Brain pericyte (primary cell): ENCODE results near the gene NHS.

ENCODE experiments used
- DNase-seq: peaks from one replicate; pipeline ENCODE4 v3.0.0-alpha.2; 2012; ENCODE audit warnings: low read depth, low spot score

NHS gene

DNA sequence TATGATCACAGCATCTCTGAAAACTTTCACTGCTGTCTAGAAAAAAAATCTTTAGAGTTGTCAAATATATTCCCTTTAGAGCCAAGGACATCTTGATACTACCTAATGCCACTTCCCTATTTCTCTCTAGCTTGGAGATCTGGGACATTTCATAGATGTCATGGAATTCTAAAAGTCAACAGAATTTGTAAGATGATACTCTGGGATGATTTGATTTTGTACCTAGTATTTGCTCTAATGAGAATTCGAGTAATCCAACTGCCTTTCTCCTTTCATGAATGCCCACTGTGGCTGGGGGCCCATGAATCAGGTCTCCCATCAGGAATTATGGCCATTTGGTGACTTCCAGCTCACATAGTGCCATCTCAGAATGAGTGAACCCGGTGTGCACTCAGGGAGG, 73.2 kb downstream of the NHS start:
- DNase-seq: no peak

DNA sequence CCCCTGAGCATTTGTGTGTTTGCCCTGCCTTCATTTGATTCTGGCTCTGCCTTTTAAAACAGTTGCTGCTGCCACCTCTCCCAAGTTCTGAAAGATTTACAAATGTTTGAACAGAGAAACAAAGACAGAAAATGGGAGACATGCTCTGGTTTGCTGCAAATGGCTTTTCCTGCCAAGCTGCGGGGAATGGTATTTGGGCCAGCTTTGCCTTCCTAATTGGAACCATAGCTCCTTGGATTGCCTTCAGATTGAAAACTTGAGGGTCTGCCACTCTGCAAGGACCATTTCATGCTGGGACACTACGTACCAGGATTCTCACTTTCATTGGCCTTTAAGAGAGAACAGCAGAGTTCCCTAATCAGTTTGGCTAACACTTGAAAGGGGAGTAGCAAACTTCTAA, 74.9 kb downstream of the NHS start:
- no peak for DNase-seq

DNA sequence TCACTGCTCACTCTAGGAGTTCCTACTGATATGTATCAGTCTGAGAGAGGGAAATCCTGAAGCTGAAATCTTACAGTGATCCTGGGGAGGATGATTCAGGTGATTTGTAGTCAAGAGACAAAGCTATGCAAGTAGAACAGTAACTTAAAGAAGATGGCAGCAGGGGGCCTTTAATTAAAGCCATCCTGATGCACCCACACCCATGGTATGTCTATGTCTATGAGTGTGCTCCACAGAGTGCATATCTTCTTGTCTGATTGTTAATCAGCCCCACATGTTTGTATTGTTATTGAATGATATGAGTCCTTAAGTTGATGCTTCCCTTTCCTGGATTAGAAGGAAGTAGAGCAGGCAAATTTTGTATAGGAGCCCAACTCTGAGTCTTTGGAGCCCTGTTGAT, 78.8 kb downstream of the NHS start:
- DNase-seq: no peak

DNA sequence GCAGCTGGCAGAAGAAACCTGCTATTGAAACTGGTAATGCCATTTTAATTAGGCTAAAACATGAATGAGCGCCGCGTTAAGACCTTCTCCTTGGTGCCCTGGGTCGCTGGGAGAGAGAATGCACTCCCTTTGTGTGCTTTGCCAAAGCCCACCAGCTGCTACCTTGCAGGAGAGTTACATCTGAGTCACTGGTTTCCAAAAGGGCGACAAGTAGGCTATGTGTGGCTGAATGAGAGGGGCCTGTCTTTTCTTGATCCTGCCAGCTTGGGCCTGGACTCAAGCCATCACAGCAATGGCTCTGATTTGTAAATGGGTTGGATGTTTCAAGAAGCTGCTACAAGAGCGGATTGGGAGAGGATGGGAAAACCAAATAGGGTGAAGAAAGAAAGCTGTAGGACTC, 81.5 kb downstream of the NHS start:
- DNase-seq: no peak

DNA sequence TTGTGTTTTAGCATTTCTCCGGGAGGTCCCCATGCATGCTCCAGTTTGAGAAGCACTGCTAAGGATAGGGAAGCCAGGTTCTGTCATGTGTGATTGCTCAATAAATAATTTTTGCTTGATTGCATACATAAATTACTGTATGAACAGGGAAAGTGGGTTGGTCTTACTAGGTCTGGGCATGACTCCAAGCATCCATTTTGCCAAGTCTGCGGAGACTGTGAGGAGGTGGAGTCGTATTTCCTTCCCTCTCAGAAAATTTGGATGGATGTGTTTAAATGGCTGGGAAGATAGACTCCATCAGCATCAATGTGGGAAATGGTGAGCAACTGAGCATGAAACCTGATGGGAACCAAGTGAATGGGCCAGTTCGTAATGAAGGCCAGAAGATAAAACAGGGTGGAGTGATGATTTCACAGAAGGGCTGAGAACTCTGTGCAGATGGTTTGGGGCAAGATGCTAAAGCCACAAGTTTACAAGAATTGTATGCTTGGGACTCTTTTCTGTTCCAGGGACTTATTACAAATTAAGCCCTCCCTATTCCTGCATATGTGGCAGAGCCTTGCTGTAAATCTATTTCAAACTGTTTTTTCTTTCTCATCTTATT, 84.1 kb downstream of the NHS start:
- DNase-seq: no peak

DNA sequence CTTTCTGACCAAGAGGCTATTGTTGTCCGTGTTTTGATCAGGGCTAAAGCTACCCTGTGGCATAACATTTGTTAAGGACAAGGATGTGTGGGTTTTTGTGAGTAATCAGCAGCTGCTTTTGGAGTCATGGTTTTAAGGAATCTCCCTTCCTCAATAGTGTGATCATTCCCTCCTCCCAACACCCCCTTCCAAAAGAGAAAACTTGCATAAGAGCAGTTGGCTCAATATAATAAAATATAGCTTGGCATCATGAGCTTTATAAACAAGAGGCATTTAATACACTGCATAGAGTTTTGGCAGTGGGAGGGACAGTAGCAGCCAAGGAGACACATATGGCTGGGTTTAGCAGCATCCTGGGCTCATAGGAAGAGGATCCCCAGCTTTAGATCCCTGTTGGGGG, 84.7 kb downstream of the NHS start:
- DNase-seq: no peak

DNA sequence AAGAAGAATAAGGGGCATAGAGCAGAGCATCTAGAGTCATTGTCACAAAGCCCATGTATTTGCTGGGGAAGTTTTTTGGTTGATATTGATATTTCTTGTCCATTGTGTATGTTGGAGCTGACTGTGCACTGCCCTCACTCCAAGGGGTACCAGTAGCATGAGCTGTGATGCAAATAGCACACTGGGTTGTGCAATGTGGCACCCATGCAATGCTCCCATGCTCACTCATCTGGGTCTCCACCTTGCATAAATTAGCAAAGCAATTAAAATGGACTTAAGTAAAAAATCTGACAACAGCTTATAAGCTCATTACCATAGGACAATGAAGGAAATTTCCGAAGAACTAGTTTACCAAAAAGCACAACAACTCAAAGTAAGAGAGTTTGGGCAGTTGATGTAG, 87.9 kb downstream of the NHS start:
- no peak for DNase-seq

DNA sequence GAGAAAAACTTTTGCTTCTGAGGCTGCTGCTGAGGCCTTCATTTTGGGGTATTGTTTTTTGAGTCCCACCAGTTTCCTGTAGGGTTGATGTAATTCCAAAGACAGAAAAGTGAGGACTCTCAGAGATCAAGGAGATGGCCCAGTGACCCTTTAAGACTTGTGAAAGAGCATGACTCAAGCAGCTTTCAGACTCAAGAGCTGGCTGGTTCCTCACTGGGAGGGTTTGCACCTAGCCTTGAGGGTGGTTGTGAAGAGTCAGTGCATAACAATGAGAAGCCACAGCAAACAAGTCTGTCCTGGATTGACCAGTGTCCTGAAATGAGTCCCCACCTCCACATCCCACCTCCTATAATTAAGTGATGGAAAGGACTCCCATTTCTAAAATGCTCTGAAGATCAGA, 89.2 kb downstream of the NHS start:
- DNase-seq: no peak

DNA sequence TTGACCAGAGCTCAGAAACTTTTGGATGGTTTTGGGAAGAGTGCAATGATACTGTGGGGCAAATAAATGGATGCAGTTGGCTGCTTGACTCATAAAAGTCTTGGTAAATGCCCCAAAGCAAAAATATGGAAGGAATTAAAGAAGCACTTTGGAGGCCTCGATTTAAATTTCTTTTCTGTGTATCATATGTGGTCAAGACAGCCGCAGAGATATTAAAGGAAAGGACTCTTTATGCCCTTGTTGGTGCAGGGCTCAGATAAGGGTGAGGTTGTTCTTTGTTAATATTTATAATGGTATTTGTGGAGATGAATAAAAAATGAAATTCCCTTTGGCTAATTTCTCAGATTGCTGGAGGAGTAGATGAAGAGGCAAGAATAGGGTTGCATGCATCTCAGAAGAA, 90.2 kb downstream of the NHS start:
- DNase-seq: no peak

DNA sequence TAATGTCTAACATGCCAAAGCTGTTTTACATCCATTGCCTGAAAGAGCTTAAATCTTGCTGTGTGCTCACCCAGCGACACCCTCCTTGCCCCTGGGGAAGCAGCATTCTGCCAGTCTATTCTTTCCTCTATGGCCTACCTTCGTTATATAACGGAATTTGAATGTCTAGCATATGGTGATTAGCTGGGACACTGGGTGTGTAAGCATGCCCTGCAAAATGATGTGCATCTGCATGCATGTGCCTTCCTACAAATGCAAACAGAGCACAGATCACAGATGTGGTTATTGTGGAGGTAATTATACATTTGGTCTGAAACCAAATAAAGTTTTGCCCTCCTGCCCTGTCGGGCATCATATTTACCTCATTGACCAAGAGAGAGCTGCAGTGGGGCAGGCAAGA, 90.8 kb downstream of the NHS start:
- no peak for DNase-seq

DNA sequence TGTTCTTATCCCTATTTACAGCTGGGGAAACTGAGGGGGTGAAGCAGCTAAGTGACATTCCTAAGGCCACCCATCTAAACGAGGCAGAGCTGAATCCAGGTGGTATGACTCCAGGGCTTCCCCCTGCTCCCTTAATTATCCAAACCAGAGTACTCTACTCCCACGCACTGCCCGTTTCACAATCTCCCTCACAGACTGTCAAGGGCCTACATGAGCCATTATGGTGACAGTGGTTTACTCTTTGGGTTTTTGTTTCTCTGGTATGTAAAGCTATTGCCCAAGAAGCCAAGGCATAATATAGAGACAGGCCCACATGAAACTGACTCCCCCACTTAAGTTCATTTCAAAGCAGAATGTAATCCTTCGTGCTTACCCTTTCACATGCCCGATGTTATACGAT, 95.1 kb downstream of the NHS start:
- DNase-seq: no peak

DNA sequence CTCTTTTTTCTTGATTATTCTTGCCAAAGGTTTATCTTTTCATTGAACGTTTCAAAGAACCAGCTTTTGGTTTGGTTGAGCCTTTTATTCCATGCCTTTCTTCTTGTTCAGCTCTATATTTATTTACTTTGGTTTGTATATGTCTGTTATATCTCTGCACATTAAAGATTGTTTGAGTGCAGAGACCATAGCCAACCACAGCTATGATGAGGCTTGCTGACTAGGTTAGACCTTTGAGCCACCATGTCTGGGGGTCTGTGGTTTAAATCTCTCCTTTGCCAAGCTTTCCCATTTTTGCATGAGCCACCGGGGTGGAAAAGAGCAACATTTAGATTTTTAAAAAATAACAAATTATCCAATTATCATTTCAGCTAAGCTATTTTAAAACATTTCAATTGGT, 96.1 kb downstream of the NHS start:
- DNase-seq: no peak

DNA sequence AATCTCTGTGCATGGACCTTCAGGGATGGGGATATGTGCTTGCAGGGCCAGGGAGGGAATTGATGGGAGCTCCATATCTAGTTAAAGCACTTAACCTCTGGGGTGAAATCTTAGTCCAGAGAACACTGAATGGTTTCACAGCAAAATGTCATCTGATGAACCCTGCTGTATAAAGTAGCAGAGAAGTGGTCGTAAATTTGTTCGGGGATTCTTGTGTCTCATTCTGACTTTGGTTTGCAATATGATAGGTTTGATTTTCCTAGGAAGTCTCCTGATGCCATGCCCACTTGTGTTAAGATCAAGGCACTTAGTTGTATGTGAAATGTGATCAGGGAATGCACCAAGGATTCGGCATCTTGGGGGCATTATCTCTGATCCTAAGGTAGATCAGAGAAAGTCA, 96.9 kb downstream of the NHS start:
- no peak for DNase-seq

DNA sequence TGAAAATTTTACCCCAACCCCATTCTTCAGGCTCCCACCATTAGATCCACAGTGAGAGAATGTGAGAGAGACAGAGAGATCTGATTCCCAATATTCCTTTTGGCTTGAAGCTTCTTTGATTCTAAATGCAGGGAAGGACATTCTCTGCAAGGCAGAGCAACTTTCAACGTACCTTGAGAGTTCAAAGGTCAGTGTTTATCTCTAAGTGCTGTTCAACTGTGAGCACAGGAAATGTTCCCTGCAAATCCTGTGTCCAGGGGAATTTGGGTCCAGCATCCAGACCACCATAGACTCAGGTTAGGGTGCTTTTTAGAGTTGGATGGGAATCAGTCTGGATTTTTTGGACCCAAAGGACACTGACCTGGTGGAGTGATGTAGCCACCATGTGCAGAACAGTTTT, 97.4 kb downstream of the NHS start:
- no peak for DNase-seq

DNA sequence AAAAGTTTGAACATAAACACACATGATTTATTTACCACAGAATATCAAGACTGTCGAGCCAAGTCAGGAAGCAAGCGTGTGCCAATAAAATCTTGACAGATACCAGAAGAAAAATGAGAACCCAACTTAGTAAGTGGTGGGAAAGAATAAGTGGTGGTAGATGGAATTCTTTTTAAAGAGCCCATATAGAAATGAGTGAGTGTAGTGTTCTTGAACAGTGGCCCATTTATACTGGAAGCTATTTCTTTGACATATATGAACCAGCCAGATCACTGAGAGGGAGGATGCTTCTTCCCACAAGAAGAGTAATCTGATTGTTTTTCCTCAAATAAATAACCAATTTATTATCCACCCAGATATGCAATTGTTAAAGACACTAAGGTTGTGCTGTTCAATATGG, 98.0 kb downstream of the NHS start:
- no peak for DNase-seq

DNA sequence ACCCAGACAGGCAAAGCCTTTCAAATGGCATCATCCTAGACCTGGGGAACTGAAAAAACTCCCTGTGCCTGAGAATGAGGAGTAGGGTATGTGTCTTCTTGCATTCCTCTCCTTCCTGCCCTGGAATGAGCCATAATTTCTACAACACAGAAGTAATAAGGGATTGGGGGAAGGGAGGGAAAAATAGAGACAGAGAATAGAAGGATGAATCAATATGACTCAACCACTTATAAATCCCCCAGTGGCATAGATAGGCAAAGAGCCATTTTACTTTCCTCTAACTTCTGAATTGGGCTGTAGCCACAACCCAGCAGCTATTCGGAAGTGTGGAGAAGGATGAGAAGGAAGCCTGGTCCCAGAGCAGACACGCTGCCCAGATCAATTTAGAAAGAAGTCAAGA, 99.9 kb downstream of the NHS start:
- no peak for DNase-seq

DNA sequence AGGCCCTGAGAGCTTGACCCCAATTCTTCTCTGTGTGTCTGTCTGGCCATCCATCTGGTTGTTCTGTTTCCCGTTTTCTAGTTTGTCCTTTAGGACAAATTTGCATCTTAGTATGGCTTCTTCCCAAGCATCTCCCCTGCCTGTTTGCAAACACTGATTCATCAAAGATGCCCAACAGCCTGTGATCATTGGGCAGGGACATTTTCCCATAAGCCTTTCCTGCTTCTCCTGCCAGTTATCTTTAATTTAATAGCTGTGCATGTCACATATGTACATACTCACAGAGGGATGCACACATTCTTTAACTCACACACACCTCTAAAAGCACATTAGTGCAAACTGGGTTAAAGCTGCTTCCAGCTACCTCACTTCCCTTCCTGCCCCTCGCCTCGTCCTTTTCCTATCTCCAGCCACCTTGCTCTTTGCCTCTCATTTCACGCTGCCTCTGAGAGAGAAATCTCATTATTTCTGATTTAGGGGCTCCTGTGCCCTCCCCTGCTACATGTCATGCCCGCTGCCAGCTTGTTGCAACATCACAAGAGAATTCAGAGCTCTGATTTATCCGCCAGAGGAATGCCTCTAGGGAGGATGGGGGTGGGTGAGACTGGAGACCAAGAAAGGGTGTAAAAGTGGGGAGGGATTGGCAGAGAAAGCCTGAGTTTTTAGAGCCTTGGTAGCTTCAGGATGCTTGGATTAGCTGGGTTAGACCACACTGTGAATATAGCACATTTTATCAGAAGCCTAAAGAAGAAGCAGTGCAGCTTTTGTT, 100.6 kb downstream of the NHS start:
- DNase-seq: no peak

DNA sequence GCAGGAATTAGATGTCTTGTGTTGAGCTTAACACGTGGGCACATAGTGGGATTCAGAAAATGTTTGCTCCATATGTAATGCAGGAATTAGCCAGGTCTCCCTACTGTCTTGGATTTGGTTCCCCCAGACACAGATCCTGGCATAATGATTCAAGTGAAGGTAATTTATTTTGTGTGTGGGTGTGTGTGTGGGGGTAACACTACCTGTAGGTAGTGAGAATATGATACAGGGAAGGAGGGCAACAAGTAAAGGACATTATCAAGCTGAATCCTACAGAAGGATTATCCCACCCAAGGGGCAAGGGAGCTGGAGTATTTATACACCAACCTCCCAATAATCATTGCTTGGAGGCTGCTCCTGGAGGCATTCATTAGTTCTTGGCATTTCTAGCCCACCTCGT, 101.4 kb downstream of the NHS start:
- DNase-seq: no peak

DNA sequence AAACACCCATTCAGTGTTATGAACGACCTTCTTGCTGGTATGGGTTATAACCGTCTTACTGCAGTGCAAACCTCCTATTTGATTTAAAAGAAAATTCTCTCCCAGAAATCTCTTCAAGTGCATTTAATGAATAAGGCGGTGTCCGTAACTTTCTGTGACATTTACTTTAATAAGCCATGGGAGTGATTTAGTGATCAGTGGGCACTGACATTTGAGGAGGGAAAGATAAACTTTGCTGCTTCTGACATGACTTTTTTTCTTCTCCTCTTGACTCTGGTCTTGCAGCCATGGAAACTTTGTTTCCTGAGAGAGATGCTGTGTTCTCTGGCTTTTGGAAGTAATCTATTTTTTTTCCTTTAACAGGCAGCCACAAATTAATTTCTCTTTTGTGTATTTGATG, 106.1 kb downstream of the NHS start:
- no peak for DNase-seq

DNA sequence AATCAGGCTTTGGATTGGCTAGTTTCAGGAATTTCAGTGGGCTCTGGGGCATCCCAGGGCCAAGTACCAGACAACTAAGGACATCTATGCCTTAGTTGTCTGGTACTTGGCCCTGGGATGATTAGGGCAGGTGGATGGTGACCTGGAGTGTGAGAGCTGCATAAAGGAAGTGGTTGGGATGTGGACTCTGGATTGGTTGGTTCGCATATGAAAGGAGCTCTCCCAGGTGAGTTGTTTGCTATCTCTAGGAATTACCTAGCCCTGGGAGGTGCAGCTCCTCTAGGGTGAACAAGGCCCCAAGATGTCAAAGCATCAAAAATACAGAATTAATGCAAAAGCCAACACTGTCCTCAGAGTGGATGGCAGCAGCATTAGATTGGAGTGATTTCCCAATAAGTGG, 109.6 kb downstream of the NHS start:
- no peak for DNase-seq

DNA sequence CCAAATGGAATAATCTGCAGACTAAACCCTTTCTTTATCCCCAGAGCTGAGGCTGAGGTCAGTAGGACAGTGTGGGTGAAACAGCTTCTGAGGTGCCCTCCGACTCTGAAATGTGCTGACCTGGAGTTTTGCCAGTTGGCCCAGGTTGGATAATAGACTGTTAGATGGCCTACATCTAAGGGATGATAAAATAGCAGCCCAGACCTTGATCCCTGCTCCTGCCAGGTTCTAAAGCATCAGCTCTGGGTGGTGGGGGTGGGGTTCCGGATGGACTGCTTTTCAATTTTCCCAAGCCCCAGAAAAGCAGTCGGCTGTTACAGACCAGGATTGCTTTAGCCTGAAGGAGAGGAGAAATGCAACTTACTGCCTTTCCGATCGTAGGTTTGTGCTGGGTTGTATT, 110.4 kb downstream of the NHS start:
- no peak for DNase-seq

DNA sequence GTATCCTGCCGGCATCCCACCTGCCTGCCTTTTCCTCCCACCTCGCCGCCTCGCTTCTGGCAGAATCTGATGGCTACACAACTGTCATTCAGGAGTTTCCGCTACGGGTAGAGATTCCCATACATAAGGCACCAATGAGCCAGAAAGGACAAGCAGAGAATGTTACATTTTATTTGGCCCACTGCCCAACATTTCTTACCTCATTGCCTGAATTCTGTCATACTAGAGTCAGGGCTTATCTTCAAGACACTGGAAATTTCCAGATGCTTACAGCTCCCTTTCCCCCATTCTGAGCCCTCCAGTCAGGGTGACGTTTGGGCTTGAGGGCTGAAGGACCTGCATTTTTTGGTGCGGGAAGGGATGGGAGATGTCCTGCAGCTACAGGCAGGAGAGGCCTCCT, 113.0 kb downstream of the NHS start:
- no peak for DNase-seq

DNA sequence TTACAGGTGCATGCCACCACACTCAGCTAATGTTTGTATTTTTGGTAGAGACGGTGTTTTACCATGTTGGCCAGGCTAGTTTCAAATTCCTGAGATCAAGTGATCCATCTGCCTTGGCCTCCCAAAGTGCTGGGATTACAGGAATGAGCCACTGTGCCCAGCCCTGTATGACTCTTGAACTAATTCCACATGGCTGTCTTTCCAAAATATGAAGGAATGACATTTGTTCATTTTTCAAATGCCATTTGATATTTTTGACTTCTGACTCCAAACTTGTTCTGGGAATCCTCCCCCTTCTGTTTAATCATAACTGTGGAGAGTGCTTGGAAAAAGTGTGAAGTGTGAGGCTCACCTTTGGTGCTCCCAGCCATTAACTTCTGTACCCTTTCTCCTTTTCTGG, 119.2 kb downstream of the NHS start:
- DNase-seq: no peak

DNA sequence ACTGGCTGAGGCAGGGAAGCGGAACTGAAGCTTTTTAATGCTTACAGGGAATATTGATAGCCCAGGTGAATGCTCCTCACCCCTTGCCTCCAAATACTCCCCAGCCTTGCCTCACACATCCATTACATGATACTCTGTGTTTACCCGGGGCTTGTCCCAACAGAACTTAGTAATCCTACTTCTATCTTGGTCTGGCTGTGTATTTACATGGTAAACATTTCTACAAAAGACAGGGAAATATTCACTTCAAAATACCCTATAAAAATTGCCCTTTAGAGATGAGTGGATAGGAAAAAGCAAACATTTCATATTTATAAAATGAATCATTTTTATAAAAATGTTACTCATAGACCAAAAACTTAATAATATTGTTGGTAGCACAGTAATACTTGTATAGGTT, 120.1 kb downstream of the NHS start:
- no peak for DNase-seq
